Esophagus muscularis mucosa (tissue), 3 donors: ENCODE data around the gene CNTROB.

ENCODE experiments used
- CTCF ChIP-seq, 3 experiments: fragments of 200-600 bp in 2 of 3; fragments of 450-650 bp in 1 of 3; sonication (generic) in 2 of 3; IDR thresholded peaks; one replicate each; pipeline ENCODE4 v1.5.1; 2017 to 2019; ENCODE audit warnings: antibody characterized with exemption in 3 of 3, mild to moderate bottlenecking in 2 of 3, moderate library complexity in 1 of 3
- EP300 ChIP-seq: sonication (generic); formaldehyde crosslinking; IDR thresholded peaks from one replicate; pipeline ENCODE4 v1.6.1; 2017; ENCODE audit warnings: antibody characterized with exemption

GRCh38 chr17:7916808-7917207 lies 15.2 kb upstream of the CNTROB start:
- TF ChIP-seq EP300: no peak
- no peak for TF ChIP-seq CTCF (IDR thresholded peaks at IDR 0.05)
